ENCODE results near the gene SHCBP1L.

SHCBP1L gene

GRCh38 chr1:182888736-182889531 is 64.0 kb downstream of the SHCBP1L start:
- FAIRE-seq = no peak

GRCh38 chr1:182886985-182887384 is 66.0 kb downstream of the SHCBP1L start:
- no peak for FAIRE-seq

GRCh38 chr1:182885591-182885990 is 67.4 kb downstream of the SHCBP1L start:
- FAIRE-seq = no peak

- FAIRE-seq = no peak
These were observed 68.1 kb downstream of the SHCBP1L start for GRCh38 chr1:182884872-182885271.

GRCh38 chr1:182877842-182878241 is 75.1 kb downstream of the SHCBP1L start:
- no peak for FAIRE-seq

- no peak for FAIRE-seq
These were observed 75.6 kb downstream of the SHCBP1L start for GRCh38 chr1:182877331-182877730.

GRCh38 chr1:182875889-182876288 is 77.1 kb downstream of the SHCBP1L start:
- no peak for FAIRE-seq

- no peak for FAIRE-seq
These were observed 80.1 kb downstream of the SHCBP1L start for GRCh38 chr1:182872881-182873280.

GRCh38 chr1:182869241-182869666 is 83.7 kb downstream of the SHCBP1L start:
- FAIRE-seq = no peak

GRCh38 chr1:182867861-182868260 is 85.1 kb downstream of the SHCBP1L start:
- no peak for FAIRE-seq

- FAIRE-seq = no peak
These were observed 89.0 kb downstream of the SHCBP1L start for GRCh38 chr1:182863940-182864339.

GRCh38 chr1:182862827-182863226 is 90.1 kb downstream of the SHCBP1L start:
- FAIRE-seq = no peak

- FAIRE-seq = no peak
These were observed 91.0 kb downstream of the SHCBP1L start for GRCh38 chr1:182861994-182862393.

- FAIRE-seq = no peak
These were observed 92.3 kb downstream of the SHCBP1L start for GRCh38 chr1:182860658-182861057.

- FAIRE-seq = no peak
These were observed 95.8 kb downstream of the SHCBP1L start for GRCh38 chr1:182857212-182857611.

GRCh38 chr1:182855911-182856310 is 97.1 kb downstream of the SHCBP1L start:
- FAIRE-seq = no peak

- FAIRE-seq = no peak
These were observed 101.1 kb downstream of the SHCBP1L start for GRCh38 chr1:182851825-182852224.

GRCh38 chr1:182850319-182850718 is 102.6 kb downstream of the SHCBP1L start:
- no peak for FAIRE-seq
